GM12874 (cell line): ENCODE data around the gene PPP3CA.

Experiments
- CTCF ChIP-seq: IDR thresholded peaks from 2 replicates; pipeline ENCODE4 v1.5.1; 2011; ENCODE audit warnings: low read depth, mild to moderate bottlenecking, control low read depth, low read length, moderate library complexity; ENCODE audit not compliant: insufficient read depth

PPP3CA gene

DNA sequence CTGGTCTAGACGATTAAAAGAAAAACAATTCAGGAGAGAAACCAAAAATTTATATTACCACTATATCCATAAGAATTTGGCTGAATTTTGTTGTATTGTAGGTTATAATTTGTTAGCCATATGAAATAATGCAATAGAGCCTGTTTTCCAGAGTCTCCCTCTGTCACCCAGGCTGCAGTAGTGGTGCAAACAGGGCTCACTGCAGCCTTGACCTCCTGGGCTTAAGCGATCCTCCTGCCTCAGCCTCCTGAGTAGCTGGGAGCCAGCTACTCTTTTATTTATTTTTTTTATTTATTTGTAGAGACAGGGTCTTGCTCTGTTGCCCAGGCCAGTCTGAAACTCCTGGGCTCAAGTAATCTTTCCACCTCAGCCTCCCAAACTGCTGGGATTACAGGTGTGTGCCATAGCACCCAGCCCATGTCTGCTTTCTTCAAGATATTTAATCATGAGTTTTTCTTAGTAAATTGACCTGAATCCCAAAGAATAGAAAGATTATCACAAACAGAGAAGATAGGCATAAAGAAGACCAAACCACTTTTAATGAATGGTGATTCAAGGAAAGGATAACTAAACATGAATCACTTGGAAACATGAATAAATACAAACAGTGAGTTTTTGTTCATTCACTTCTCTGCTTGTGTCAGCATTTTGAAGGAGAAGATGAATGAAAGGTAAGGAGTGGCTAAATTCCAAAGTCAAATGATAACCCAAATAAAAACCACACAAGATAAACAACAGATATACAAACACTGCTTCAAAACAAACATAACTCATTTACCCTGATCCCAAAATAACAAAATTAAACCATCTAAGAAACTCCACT is 82.1 kb downstream of the PPP3CA start:
- TF ChIP-seq CTCF, result no peak

DNA sequence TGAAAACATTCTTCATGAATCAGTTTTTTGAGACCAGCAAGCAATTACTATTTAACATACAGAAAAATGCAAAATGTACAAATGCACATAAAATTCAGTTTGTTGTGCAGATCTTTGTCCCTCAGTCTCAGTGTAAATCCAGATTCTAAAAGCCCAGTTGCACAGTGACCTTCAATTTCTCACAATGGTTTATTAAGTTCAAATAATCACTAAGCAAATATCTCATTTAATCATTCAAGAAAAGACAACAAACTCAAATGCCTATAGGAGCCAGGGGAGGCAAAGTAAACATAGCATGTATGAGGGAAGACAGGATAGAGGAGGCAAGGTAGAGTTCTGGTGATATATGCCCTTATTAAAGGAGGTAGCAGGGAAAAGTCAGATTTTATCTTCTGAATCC is 82.8 kb downstream of the PPP3CA start:
- TF ChIP-seq CTCF, result no peak

DNA sequence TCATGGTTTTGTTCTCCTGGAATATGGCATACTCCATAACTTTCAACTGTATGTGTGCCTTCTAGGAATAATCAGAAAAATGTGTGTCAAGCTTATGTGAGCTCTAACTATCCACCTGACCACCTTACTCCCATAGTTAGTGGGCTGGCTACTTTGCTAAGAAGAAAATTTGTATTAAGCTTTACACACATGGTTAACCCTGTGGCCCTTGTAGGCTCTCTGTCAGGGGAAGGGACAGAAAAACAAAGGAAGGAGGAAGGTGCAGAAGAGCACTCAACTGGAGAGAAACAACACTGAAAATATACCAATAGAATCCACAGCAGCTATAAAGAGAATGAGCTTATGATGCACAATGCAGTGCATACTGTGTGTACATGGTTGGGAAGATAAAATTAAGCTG is 84.6 kb downstream of the PPP3CA start:
- TF ChIP-seq CTCF, result no peak

GRCh38 chr4:101259876-101260275 is 87.5 kb downstream of the PPP3CA start:
- TF ChIP-seq CTCF, result no peak

GRCh38 chr4:101258883-101259282 is 88.4 kb downstream of the PPP3CA start:
- no peak for TF ChIP-seq CTCF

GRCh38 chr4:101256222-101256621 is 91.1 kb downstream of the PPP3CA start:
- TF ChIP-seq CTCF, result no peak

- no peak for TF ChIP-seq CTCF
These were observed 92.5 kb downstream of the PPP3CA start for GRCh38 chr4:101254776-101255175.

- no peak for TF ChIP-seq CTCF
These were observed 94.2 kb downstream of the PPP3CA start for GRCh38 chr4:101253121-101253520.
